ENCODE results near the gene AMMECR1.

DNA sequence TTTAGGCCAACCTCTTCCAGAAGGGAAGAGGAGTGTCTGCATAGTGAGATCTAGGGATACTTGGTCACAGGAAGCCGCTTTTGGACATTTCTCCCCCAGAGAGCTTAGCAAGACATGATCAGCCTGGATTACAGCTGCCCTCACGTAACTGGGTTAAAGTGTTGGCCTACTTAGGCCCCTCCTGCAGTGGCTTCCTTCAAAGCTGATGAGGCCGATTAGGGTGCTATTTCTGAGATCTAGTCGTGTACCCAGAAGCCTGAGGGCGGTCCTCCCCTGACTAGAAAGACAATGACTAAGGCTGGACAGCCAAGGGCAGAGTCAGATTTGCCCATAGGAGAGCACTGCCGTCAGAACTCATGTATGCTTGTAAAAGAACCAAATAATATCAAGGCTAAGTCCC, 135.0 kb downstream of the AMMECR1 start:
- TF ChIP-seq, protein P1, sequence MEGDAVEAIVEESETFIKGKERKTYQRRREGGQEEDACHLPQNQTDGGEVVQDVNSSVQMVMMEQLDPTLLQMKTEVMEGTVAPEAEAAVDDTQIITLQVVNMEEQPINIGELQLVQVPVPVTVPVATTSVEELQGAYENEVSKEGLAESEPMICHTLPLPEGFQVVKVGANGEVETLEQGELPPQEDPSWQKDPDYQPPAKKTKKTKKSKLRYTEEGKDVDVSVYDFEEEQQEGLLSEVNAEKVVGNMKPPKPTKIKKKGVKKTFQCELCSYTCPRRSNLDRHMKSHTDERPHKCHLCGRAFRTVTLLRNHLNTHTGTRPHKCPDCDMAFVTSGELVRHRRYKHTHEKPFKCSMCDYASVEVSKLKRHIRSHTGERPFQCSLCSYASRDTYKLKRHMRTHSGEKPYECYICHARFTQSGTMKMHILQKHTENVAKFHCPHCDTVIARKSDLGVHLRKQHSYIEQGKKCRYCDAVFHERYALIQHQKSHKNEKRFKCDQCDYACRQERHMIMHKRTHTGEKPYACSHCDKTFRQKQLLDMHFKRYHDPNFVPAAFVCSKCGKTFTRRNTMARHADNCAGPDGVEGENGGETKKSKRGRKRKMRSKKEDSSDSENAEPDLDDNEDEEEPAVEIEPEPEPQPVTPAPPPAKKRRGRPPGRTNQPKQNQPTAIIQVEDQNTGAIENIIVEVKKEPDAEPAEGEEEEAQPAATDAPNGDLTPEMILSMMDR (conservative IDR thresholded peaks at IDR 0.05; ENCODE audit: low read depth in 2 of 2), result no peak
- TF ChIP-seq ZNF331 (CRISPR knock-in tag; IDR thresholded peaks at IDR 0.05; ENCODE audit: low read depth), result no peak
- no peak for TF ChIP-seq EZH2 (IDR thresholded peaks at IDR 0.05; ENCODE audit: low read depth, unreplicated experiment)
- TF ChIP-seq POLR2AphosphoS5 (IDR thresholded peaks at IDR 0.05; ENCODE audit: low read depth), result no peak
- TF ChIP-seq CREB1 (CRISPR knock-in tag; IDR thresholded peaks at IDR 0.05; ENCODE audit: low read depth), result no peak
- TF ChIP-seq ZNF114 (CRISPR knock-in tag; IDR thresholded peaks at IDR 0.05), result no peak
- no peak for TF ChIP-seq JUNB (IDR thresholded peaks at IDR 0.05; ENCODE audit: unreplicated experiment)
- no peak for TF ChIP-seq REST (IDR thresholded peaks at IDR 0.05; ENCODE audit: unreplicated experiment)
- TF ChIP-seq ETS1 (IDR thresholded peaks at IDR 0.05), result no peak
- TF ChIP-seq STAT1 (IDR thresholded peaks at IDR 0.05; ENCODE audit: unreplicated experiment), result no peak
- no peak for TF ChIP-seq EZH2phosphoT487 (IDR thresholded peaks at IDR 0.05; ENCODE audit: unreplicated experiment)
- TF ChIP-seq NANOG (IDR thresholded peaks at IDR 0.05; ENCODE audit: borderline replicate concordance), result no peak
- TF ChIP-seq ZNF462 (CRISPR knock-in tag; IDR thresholded peaks at IDR 0.05), result no peak

Measured in GM23338 (cell line).